CD14-positive monocyte (primary cell): ENCODE data around the gene ATXN1. TPM values are rescaled to one million over a fixed set of nuclear protein-coding genes. Genes with fewer than 3 reads are reported as not detected.

ENCODE experiments used
- DNase-seq, 3 donors: peaks; one replicate each; pipeline ENCODE4 v3.0.0-alpha.2; 2011 to 2022
- H2AFZ ChIP-seq: 2 replicates; pipeline ENCODE4 v1.6.0; 2012; ENCODE audit warnings: mild to moderate bottlenecking, low read depth, low read length, inconsistent platforms; ENCODE audit not compliant: insufficient read depth, poor library complexity, severe bottlenecking
- H3K27ac ChIP-seq, 2 donors: 1 replicate in 1 of 2; 2 replicates in 1 of 2; pipeline ENCODE4 v1.5.1; 2012 to 2013; ENCODE audit warnings: low read length in 2 of 2, control low read depth in 1 of 2, inconsistent platforms in 1 of 2, low read depth in 1 of 2, mild to moderate bottlenecking in 1 of 2
- H3K27me3 ChIP-seq, 2 donors: one replicate each; pipeline versions ENCODE4 v1.6.0 to v1.6.1; 2011 to 2013; ENCODE audit warnings: low read length in 2 of 2; ENCODE audit not compliant: control insufficient read depth in 2 of 2, insufficient read depth in 2 of 2
- H3K36me3 ChIP-seq, 2 donors: replicated peaks in 1 of 2; 1 replicate in 1 of 2; 2 replicates in 1 of 2; pipeline versions ENCODE4 v1.5.1 to v1.6.1; 2012 to 2013; ENCODE audit warnings: low read length in 2 of 2, control low read depth in 1 of 2, inconsistent platforms in 1 of 2, mild to moderate bottlenecking in 1 of 2; ENCODE audit not compliant: insufficient read depth in 2 of 2, control insufficient read depth in 1 of 2
- H3K4me1 ChIP-seq, 2 donors: 1 replicate in 1 of 2; 2 replicates in 1 of 2; pipeline versions ENCODE4 v1.5.1 to v1.6.1; 2012 to 2013; ENCODE audit warnings: low read length in 2 of 2, control low read depth in 1 of 2, inconsistent platforms in 1 of 2, mild to moderate bottlenecking in 1 of 2, moderate library complexity in 1 of 2; ENCODE audit not compliant: insufficient read depth in 2 of 2, control insufficient read depth in 1 of 2
- H3K4me2 ChIP-seq: replicated peaks from 2 replicates; pipeline ENCODE3; 2012; ENCODE audit warnings: low read length, moderate library complexity, mild to moderate bottlenecking; ENCODE audit not compliant: poor library complexity, severe bottlenecking; ENCODE audit errors: extremely low read depth
- H3K4me3 ChIP-seq, 3 experiments: fragments of 200-600 bp in 1 of 3; sonication (generic) in 1 of 3; replicated peaks in 1 of 3; 1 replicate in 2 of 3; 2 replicates in 1 of 3; pipeline ENCODE4 v1.5.1; 2011 to 2013; ENCODE audit warnings: low read length in 3 of 3, mild to moderate bottlenecking in 3 of 3, control low read depth in 2 of 3, low read depth in 2 of 3, inconsistent platforms in 1 of 3, moderate library complexity in 1 of 3
- H3K79me2 ChIP-seq: 2 replicates; pipeline ENCODE4 v1.6.0; 2012; ENCODE audit warnings: mild to moderate bottlenecking, control low read depth, inconsistent platforms, low read length, moderate library complexity; ENCODE audit not compliant: insufficient read depth
- H3K9ac ChIP-seq: 2 replicates; pipeline ENCODE4 v1.6.0; 2017; ENCODE audit warnings: low read length, mild to moderate bottlenecking; ENCODE audit not compliant: insufficient read depth, poor library complexity, severe bottlenecking
- H3K9me3 ChIP-seq, 2 donors: replicated peaks in 1 of 2; 1 replicate in 1 of 2; 2 replicates in 1 of 2; pipeline versions ENCODE4 v1.5.1 to v1.6.1; 2012 to 2013; ENCODE audit warnings: low read length in 2 of 2, control low read depth in 1 of 2; ENCODE audit not compliant: control insufficient read depth in 1 of 2, insufficient read depth in 1 of 2
- H4K20me1 ChIP-seq: 2 replicates; pipeline ENCODE4 v1.6.0; 2012; ENCODE audit warnings: mild to moderate bottlenecking, low read length, control low read depth, moderate library complexity; ENCODE audit not compliant: insufficient read depth
- H3K27ac Mint-ChIP-seq, 7 donors: one replicate each; pipeline ENCODE4 v1.8.0; 2020; ENCODE audit warnings: mild to moderate bottlenecking in 7 of 7, mixed read lengths in 7 of 7, moderate library complexity in 6 of 7, inconsistent platforms in 2 of 7
- H3K27me3 Mint-ChIP-seq, 3 donors: one replicate each; pipeline ENCODE4 v1.8.0; 2021 to 2022; ENCODE audit warnings: low read depth in 3 of 3, mild to moderate bottlenecking in 3 of 3, mixed read lengths in 3 of 3, moderate library complexity in 3 of 3, inconsistent platforms in 1 of 3
- H3K36me3 Mint-ChIP-seq, 2 donors: one replicate each; pipeline ENCODE4 v1.8.0; 2020; ENCODE audit warnings: mixed read lengths in 2 of 2, inconsistent platforms in 1 of 2, mild to moderate bottlenecking in 1 of 2
- H3K4me1 Mint-ChIP-seq: one replicate; pipeline ENCODE4 v1.8.0; 2020; ENCODE audit warnings: mild to moderate bottlenecking, mixed read lengths
- H3K4me3 Mint-ChIP-seq, 2 donors: one replicate each; pipeline ENCODE4 v1.8.0; 2020; ENCODE audit warnings: mild to moderate bottlenecking in 2 of 2, mixed read lengths in 2 of 2, moderate library complexity in 1 of 2
- H3K9me3 Mint-ChIP-seq, 7 donors: one replicate each; pipeline ENCODE4 v1.8.0; 2020 to 2022; ENCODE audit warnings: mixed read lengths in 7 of 7, mild to moderate bottlenecking in 6 of 7, moderate library complexity in 6 of 7, inconsistent platforms in 2 of 7
- CTCF ChIP-seq: fragments of 200-600 bp; IDR thresholded peaks from one replicate; pipeline ENCODE4 v1.8.0; 2022; ENCODE audit warnings: antibody characterized with exemption, mild to moderate bottlenecking
- WGBS: methylation state at CpG from one replicate; pipeline ENCODE4 v1.1.5; 2013; ENCODE audit warnings: missing lambda C conversion rate; ENCODE audit not compliant: insufficient coverage; 5-methylcytosine and 5-hydroxymethylcytosine counted together
- intact Hi-C, 2 donors: fragments of 100-400 bp; cut with micrococcal nuclease; formaldehyde crosslinking; loops; one replicate each; pipeline versions ENCODE4 v1.15.0 to v1.15.1; 2023
- polyA plus RNA-seq, 3 donors: library from polyadenylated mRNA; depleted of rRNA in 1 of 3; unstranded in 2 of 3; stranded (reverse) in 1 of 3; fragments of 300-500 nt in 2 of 3; fragments of >200 nt in 1 of 3; fragmentation: Illumina TruSeq in 2 of 3; gene quantifications; 1 replicate in 2 of 3; 2 replicates in 1 of 3; pipeline ENCODE4 v1.2.3, GENCODE V29; 2012 to 2021

ATXN1 gene
- polyA plus RNA-seq, 3 donors = 8.8 to 19.1 (median 10.9) TPM

GRCh38 chr6:16503970-16504415, 257.3 kb downstream of the ATXN1 start:
- Mint-ChIP-seq H3K4me3 (no peak overlapping the region), H3K9me3 (peaks cover 0 to 8% (median 2%) of the 10 kb centered on the region in 7 donors), H3K36me3 (peaks cover 16 to 17% of the 10 kb centered on the region in 2 donors), H3K27me3 (peaks cover 0 to 5% (median 0%) of the 10 kb centered on the region in 3 donors), H3K4me1 (peaks cover 28% of the 10 kb centered on the region), H3K27ac (no peak overlapping the region)
- Histone ChIP-seq H3K4me1 (peaks cover 24 to 29% of the 10 kb centered on the region in 2 donors), H3K9ac (no peak overlapping the region), H3K9me3 (no peaks in the 10 kb centered on the region), H3K4me3 (no peak overlapping the region), H3K36me3 (no peaks in the 10 kb centered on the region), H2AFZ (no peak overlapping the region), H3K4me2 (no peak overlapping the region), H3K79me2 (no peaks in the 10 kb centered on the region), H3K27me3 (no peaks in the 10 kb centered on the region), H3K27ac (no peak overlapping the region), H4K20me1 (peaks cover 33% of the 10 kb centered on the region)
- no peak for DNase-seq
- no peak for TF ChIP-seq CTCF
- intact Hi-C loops = loop anchor here in 1 of 2 donors (10.0 kb wide), 1 partner anchor 261 kb away; the partner anchor contains the start of gene ATXN1
- 0% methylated on average over 1 of the region's 2 CpGs for WGBS

DNA sequence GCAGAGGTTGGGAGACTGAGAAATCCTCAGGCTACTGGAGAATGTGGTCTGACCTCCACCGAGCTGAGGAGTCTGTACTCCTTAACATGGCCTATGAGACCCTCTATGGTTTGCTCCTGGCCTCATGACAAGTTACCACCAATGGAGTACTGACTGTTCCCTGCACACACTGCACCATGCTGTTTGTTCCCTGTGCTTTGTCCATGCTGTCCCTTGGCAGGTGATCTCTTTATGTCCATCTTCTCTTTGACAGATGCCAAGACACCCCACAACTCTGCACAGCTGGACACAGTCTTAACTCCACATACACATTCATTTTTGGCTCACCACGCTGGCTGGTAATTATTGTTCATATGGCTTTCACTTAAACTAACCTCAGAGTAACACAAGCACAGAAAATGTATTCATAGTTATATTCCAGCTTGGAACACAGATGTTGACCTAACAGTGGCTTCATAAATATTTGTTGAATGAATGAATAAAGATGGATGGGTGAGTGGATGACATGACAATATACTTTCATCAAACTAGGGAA, 258.0 kb downstream of the ATXN1 start:
- no peak overlapping the region for H2AFZ ChIP-seq
- Mint-ChIP-seq H3K4me1 (peaks cover 28% of the 10 kb centered on the region), H3K27ac (no peak overlapping the region), H3K36me3 (peaks cover 14 to 16% of the 10 kb centered on the region in 2 donors), H3K9me3 (peaks cover 0 to 8% (median 2%) of the 10 kb centered on the region in 7 donors), H3K4me3 (no peak overlapping the region), H3K27me3 (peaks cover 0 to 5% (median 0%) of the 10 kb centered on the region in 3 donors)
- no peak overlapping the region for H3K4me2 ChIP-seq
- H3K27ac ChIP-seq = no peak overlapping the region
- no peaks in the 10 kb centered on the region for H3K79me2 ChIP-seq
- TF ChIP-seq CTCF = no peak
- intact Hi-C loops = loop anchor here in 1 of 2 donors (10.0 kb wide), 1 partner anchor 261 kb away; the partner anchor contains the start of gene ATXN1
- DNase-seq = no peak
- no peaks in the 10 kb centered on the region for H3K9me3 ChIP-seq
- H3K27me3 ChIP-seq = no peaks in the 10 kb centered on the region
- H3K36me3 ChIP-seq = no peaks in the 10 kb centered on the region
- 100% methylated on average over 2 of the region's 2 CpGs for WGBS
- H3K9ac ChIP-seq = no peak overlapping the region
- no peak overlapping the region for H3K4me3 ChIP-seq
- peaks cover 33% of the 10 kb centered on the region for H4K20me1 ChIP-seq
- H3K4me1 ChIP-seq = peaks cover 24 to 29% of the 10 kb centered on the region in 2 donors
